Fibroblast of lung (primary cell): ENCODE data around the gene WNT10A.

Experiments used
- CTCF ChIP-seq, 2 donors: IDR thresholded peaks in 1 of 2; conservative IDR thresholded peaks in 1 of 2; 1 replicate in 1 of 2; 2 replicates in 1 of 2; pipeline ENCODE4 v1.5.1; 2011 to 2012; ENCODE audit warnings: low read length in 2 of 2, control low read depth in 1 of 2, inconsistent platforms in 1 of 2, low read depth in 1 of 2, mild to moderate bottlenecking in 1 of 2
- EZH2 ChIP-seq: IDR thresholded peaks from 2 replicates; pipeline ENCODE4 v1.5.1; 2012; ENCODE audit warnings: low read length, control low read depth, mild to moderate bottlenecking; ENCODE audit errors: missing control alignments

GRCh38 chr2:218858138-218858445 is 22.6 kb upstream of the WNT10A start:
- no peak for TF ChIP-seq CTCF (conservative IDR thresholded peaks at IDR 0.05 in 1 of 2, IDR thresholded peaks at IDR 0.05 in 1 of 2; ENCODE audit: low read depth in 1 of 2, low read length in 2 of 2)
- no peak for TF ChIP-seq EZH2
